Astrocyte (in vitro differentiated cells and primary cell): ENCODE results near the gene CPHXL2. TPM values are rescaled to one million over a fixed set of nuclear protein-coding genes. Genes with fewer than 3 reads are reported as not detected.

Experiments
- DNase-seq: peaks from one replicate; pipeline ENCODE4 v3.0.0-alpha.2; 2010; ENCODE audit warnings: low read depth
- FAIRE-seq: peaks from 2 replicates; lab custom pipeline; 2011; peaks lifted over from hg19 to GRCh38; lab: Jason Lieb, UNC
- H2AFZ ChIP-seq: 2 replicates; pipeline ENCODE4 v1.6.0; 2012; ENCODE audit warnings: low read depth, low read length, inconsistent platforms
- H3K27ac ChIP-seq: 2 replicates; pipeline ENCODE4 v1.5.1; 2011; ENCODE audit warnings: low read depth, low read length, inconsistent platforms
- H3K27me3 ChIP-seq: 2 replicates; pipeline ENCODE4 v1.6.0; 2011; ENCODE audit warnings: low read length, inconsistent platforms; ENCODE audit not compliant: insufficient read depth
- H3K36me3 ChIP-seq: 2 replicates; pipeline ENCODE4 v1.5.1; 2011; ENCODE audit warnings: low read length, inconsistent platforms; ENCODE audit not compliant: insufficient read depth
- H3K4me1 ChIP-seq: 2 replicates; pipeline ENCODE4 v1.5.1; 2011; ENCODE audit warnings: low read length, inconsistent platforms; ENCODE audit not compliant: insufficient read depth
- H3K4me2 ChIP-seq: 2 replicates; pipeline ENCODE4 v1.6.0; 2012; ENCODE audit warnings: low read length, inconsistent platforms
- H3K4me3 ChIP-seq: 2 replicates; pipeline ENCODE4 v1.5.1; 2011; ENCODE audit warnings: low read depth, mild to moderate bottlenecking, low read length, inconsistent platforms; ENCODE audit not compliant: insufficient read depth
- H3K79me2 ChIP-seq: 2 replicates; pipeline ENCODE4 v1.6.0; 2012; ENCODE audit warnings: mild to moderate bottlenecking, low read length, inconsistent platforms; ENCODE audit not compliant: insufficient read depth
- H3K9ac ChIP-seq: 2 replicates; pipeline ENCODE4 v1.6.0; 2012; ENCODE audit warnings: mild to moderate bottlenecking, low read length, inconsistent platforms
- H3K9me3 ChIP-seq: 2 replicates; pipeline ENCODE4 v1.5.1; 2012; ENCODE audit warnings: low read depth, mild to moderate bottlenecking, low read length, inconsistent platforms; ENCODE audit not compliant: insufficient read depth
- H4K20me1 ChIP-seq: 2 replicates; pipeline ENCODE4 v1.6.0; 2012; ENCODE audit warnings: low read length, inconsistent platforms; ENCODE audit not compliant: insufficient read depth
- H3K27ac Mint-ChIP-seq: one replicate; pipeline ENCODE4 v1.8.0; 2021; ENCODE audit warnings: mild to moderate bottlenecking, mixed read lengths; ENCODE audit not compliant: unreplicated experiment
- H3K27me3 Mint-ChIP-seq: one replicate; pipeline ENCODE4 v1.8.0; 2021; ENCODE audit warnings: low read depth, mixed read lengths; ENCODE audit not compliant: unreplicated experiment
- H3K36me3 Mint-ChIP-seq: one replicate; pipeline ENCODE4 v1.8.0; 2021; ENCODE audit warnings: low read depth, mixed read lengths; ENCODE audit not compliant: unreplicated experiment
- H3K4me1 Mint-ChIP-seq: one replicate; pipeline ENCODE4 v1.8.0; 2021; ENCODE audit warnings: low read depth, mixed read lengths; ENCODE audit not compliant: unreplicated experiment
- H3K4me3 Mint-ChIP-seq: one replicate; pipeline ENCODE4 v1.8.0; 2021; ENCODE audit warnings: mild to moderate bottlenecking, moderate library complexity, mixed read lengths; ENCODE audit not compliant: unreplicated experiment
- H3K9me3 Mint-ChIP-seq: one replicate; pipeline ENCODE4 v1.8.0; 2021; ENCODE audit warnings: mild to moderate bottlenecking, mixed read lengths; ENCODE audit not compliant: unreplicated experiment
- CTCF ChIP-seq: IDR thresholded peaks from 2 replicates; pipeline ENCODE4 v1.5.1; 2011; ENCODE audit warnings: low read depth, mild to moderate bottlenecking, inconsistent platforms, low read length, moderate library complexity; ENCODE audit not compliant: insufficient read depth
- EZH2 ChIP-seq: IDR thresholded peaks from 2 replicates; pipeline ENCODE4 v1.6.1; 2012; ENCODE audit warnings: mild to moderate bottlenecking, low read length, inconsistent platforms; ENCODE audit not compliant: insufficient read depth
- total RNA-seq: library from RNA; stranded (reverse); gene quantifications from 2 replicates; pipeline ENCODE4 v1.2.1, GENCODE V29; 2021

Gene CPHXL2
- total RNA-seq, 1 donor from 2014 or later = not detected

GRCh38 chr16:75628351-75628750 lies 48.5 kb downstream of the CPHXL2 start:
- H3K4me1 Mint-ChIP-seq = peaks cover 7% of the 10 kb centered on the region
- DNase-seq (no peak), FAIRE-seq (no peak)
- no peaks in the 10 kb centered on the region for H3K9me3 ChIP-seq
- no peaks in the 10 kb centered on the region for H3K27me3 ChIP-seq
- H3K9ac ChIP-seq = no peak overlapping the region
- H3K36me3 ChIP-seq = peaks cover 64% of the 10 kb centered on the region
- H3K4me1 ChIP-seq = no peaks in the 10 kb centered on the region
- H3K36me3 Mint-ChIP-seq = peaks cover 35% of the 10 kb centered on the region
- H3K79me2 ChIP-seq = no peaks in the 10 kb centered on the region
- H3K27me3 Mint-ChIP-seq = no peaks in the 10 kb centered on the region
- peaks cover 2% of the 10 kb centered on the region for H3K9me3 Mint-ChIP-seq
- H3K4me2 ChIP-seq = no peak overlapping the region
- peak overlapping the region; percentile 65 for H3K27ac Mint-ChIP-seq
- H3K27ac ChIP-seq = no peak overlapping the region
- H3K4me3 Mint-ChIP-seq = no peak overlapping the region
- no peak overlapping the region for H2AFZ ChIP-seq
- H3K4me3 ChIP-seq = no peak overlapping the region
- TF ChIP-seq EZH2 (no peak), CTCF (no peak)
- H4K20me1 ChIP-seq = no peaks in the 10 kb centered on the region

- Mint-ChIP-seq H3K36me3 (peaks cover 35% of the 10 kb centered on the region), H3K4me1 (peaks cover 7% of the 10 kb centered on the region), H3K27me3 (no peaks in the 10 kb centered on the region), H3K27ac (no peak overlapping the region), H3K9me3 (peaks cover 2% of the 10 kb centered on the region), H3K4me3 (no peak overlapping the region)
- DNase-seq (peak; percentile 18), FAIRE-seq (no peak)
- no peak for TF ChIP-seq EZH2
- no peak for TF ChIP-seq CTCF
- no peaks in the 10 kb centered on the region for H3K27me3 ChIP-seq
- H3K27ac ChIP-seq = no peak overlapping the region
- no peak overlapping the region for H3K9ac ChIP-seq
- H3K79me2 ChIP-seq = no peaks in the 10 kb centered on the region
- no peak overlapping the region for H3K4me2 ChIP-seq
- H3K36me3 ChIP-seq = peaks cover 59% of the 10 kb centered on the region
- H3K4me1 ChIP-seq = no peaks in the 10 kb centered on the region
- H3K9me3 ChIP-seq = no peaks in the 10 kb centered on the region
- H4K20me1 ChIP-seq = no peaks in the 10 kb centered on the region
- no peak overlapping the region for H2AFZ ChIP-seq
- H3K4me3 ChIP-seq = no peak overlapping the region
Measured at GRCh38 chr16:75627851-75628250, 49.0 kb downstream of the CPHXL2 start.

GRCh38 chr16:75626806-75627205 lies 50.0 kb downstream of the CPHXL2 start:
- TF ChIP-seq CTCF (no peak), EZH2 (no peak)
- peaks cover 32% of the 10 kb centered on the region for H3K36me3 Mint-ChIP-seq
- no peaks in the 10 kb centered on the region for H4K20me1 ChIP-seq
- H3K9me3 ChIP-seq = no peaks in the 10 kb centered on the region
- H3K27me3 ChIP-seq = no peaks in the 10 kb centered on the region
- peaks cover 8% of the 10 kb centered on the region for H3K79me2 ChIP-seq
- no peak overlapping the region for H2AFZ ChIP-seq
- no peak overlapping the region for H3K27ac Mint-ChIP-seq
- H3K4me2 ChIP-seq = no peak overlapping the region
- peaks cover 2% of the 10 kb centered on the region for H3K9me3 Mint-ChIP-seq
- DNase-seq = no peak
- no peak overlapping the region for H3K9ac ChIP-seq
- no peak overlapping the region for H3K4me3 Mint-ChIP-seq
- no peak overlapping the region for H3K27ac ChIP-seq
- H3K4me1 ChIP-seq = peaks cover 6% of the 10 kb centered on the region
- no peak for FAIRE-seq
- H3K4me1 Mint-ChIP-seq = peaks cover 10% of the 10 kb centered on the region
- no peak overlapping the region for H3K4me3 ChIP-seq
- H3K36me3 ChIP-seq = peaks cover 52% of the 10 kb centered on the region
- no peaks in the 10 kb centered on the region for H3K27me3 Mint-ChIP-seq
